HG03196 (cell line): ENCODE results near the gene CENPB.
A peak's percentile ranks its signal among the peaks of the same experiment; 100 is the strongest.

Source experiments
- ATAC-seq: cut with Tn5 transposase; IDR thresholded peaks from one replicate; pipeline ENCODE4 v1.9.1; 2021; ENCODE audit not compliant: unreplicated experiment

The CENPB gene

GRCh38 chr20:3767427-3768341, 18.9 kb downstream of the CENPB start, which contains the start of gene ADISSP:
Gene ADISSP (minus strand): TSS chr20:3767753. CDS start chr20:3760100, 7,653 bp downstream.
- ATAC-seq = peak; percentile 92

- no peak for ATAC-seq
Measured at GRCh38 chr20:3767110-3767426, 19.5 kb downstream of the CENPB start.

DNA sequence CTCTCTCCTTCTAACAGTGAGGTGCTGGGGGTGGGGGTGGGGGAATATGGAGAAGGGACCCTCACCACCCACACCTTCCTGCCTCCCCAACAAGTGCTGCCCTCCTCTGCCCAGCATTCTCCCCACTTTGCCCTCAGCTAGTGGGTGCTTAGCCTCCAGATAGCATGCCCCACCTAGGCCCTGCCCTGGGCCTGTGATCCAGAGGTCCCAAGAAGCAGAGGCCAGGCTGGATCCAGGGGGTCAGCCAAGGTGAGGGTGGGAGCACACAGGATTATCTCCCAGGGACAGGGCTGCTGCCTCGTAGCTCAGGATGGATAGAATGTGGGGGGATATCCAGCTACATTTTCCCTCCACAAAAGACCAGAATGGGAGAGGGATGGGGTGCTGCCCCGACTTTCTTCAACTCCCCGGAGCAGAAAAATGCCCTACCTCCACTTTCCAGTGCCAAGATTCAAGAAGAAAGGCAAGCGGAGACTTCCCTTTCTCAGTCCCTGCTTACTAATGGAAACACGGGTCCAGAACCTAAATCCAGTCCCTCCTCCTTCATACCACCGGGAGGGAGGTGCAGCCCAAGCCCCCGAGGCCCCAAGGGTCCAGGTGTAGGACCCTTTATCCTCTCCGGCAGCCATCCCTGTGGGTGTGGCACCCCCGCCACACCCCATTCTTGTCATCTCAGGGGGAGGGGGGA, 20.0 kb downstream of the CENPB start:
- ATAC-seq = no peak

DNA sequence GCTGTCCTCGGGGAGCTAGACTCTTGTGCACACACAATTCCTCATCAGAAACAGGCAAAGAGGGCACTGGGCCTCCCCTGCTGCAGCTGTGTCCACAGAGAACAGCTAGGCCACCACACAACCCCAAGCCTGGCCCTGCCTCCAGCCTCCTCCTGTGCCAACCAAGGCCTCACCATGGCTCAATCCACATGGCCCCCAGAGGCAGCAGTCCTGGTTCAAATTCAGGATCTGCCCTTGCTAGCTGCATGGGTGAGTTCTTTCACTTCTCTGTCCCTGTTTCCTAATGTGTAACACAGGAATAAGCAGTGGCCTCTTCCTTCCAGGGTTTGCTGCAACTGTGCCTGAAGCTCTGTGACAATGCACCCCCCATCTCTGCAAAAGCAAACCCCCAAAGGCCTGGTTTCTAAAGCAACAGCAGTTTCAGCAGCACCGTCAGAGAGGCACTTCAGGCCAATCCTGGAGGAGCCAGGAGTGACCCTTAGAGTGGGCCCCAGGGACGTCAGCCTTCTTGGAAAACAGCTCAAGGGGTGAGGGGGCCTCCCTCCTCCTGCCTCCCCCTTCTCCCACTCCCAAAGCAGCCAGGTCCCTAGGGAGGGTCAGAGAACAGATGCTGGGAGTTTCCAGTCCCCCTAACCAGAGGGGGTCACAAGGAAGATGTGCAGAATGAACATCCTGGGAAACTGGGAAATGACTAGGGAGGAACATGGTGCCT, 21.2 kb downstream of the CENPB start:
- ATAC-seq = no peak

DNA sequence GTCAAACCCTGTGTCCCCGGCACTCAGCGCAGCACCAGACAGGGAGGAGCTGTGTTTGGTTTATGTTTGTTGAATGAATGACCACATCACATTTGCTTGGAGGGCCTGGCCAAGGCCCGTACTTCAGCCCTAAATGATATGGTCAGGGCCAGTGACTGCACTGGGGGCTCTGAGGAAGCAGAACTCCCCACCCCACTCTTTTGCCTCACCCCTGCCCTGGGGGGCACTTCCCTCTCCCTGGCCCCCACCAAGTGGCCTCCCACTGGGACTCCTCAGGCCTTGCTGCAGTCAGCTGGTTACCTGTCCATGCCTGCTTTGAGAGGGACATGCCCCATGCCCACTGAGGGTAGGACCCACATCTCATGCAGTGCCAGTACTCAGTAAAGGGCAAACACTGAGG, 21.9 kb downstream of the CENPB start:
- ATAC-seq = no peak

- no peak for ATAC-seq
Measured at GRCh38 chr20:3763671-3764601, 22.6 kb downstream of the CENPB start.

DNA sequence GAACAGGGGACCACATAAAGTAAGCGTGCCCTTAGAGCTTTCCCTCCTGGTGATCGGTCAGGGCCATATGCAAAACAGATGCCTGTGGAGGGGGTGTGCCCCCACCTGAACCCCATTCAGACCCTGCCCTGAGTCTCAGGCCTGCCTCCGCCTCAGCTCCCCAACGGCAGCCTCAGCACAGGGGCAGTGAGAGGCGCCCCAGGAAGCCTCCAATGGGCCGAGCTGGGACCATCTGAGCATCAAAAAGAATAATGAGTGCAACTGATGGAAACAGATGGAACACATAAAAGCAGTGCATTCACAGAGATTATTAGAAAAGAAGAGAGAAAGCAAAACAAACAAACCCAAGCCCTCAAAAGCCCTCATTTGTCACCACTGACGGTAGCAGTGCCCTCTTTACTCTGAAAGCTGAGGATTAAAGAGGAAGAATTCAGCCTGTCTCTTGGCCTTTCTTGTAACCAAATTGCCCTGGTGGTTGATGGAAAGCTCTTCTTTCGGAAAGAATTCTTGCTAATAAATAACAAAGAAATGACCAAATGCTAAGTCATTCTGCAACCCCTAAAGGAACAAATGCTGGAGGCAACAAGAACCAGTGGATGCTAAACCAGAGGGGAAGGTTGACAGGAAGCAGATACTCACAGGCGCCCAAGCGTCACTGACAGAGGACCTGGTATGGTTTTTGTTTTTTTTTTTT, 25.7 kb downstream of the CENPB start:
- ATAC-seq = no peak

GRCh38 chr20:3759884-3760283, 26.7 kb downstream of the CENPB start:
- no peak for ATAC-seq

DNA sequence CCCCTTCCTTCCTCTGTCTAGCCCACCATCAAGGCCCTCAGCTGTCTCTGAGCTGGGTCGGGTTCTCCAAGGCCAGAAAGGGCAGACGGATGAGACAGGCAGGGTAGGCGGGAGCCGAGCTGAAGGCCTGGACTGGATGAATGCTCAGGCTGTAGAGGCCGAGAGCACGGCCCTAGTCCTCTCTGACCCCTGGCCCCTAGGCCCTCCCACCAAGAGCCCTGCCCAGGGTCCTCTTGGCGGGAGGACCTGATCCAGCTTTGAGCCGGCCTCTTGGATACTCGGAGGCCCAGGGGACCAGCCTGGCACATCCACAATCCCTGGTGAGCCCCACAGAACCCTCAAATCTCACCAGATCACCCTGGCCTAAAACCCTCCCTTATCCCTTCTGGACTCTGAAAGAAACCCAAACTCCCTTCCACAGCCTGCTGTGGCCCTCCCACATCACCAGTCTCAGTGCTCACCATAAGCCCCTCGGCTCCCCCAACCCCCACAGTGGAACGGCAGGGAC, 27.2 kb downstream of the CENPB start:
- ATAC-seq = no peak

- ATAC-seq = no peak
Measured at GRCh38 chr20:3758566-3758965, 28.0 kb downstream of the CENPB start.

DNA sequence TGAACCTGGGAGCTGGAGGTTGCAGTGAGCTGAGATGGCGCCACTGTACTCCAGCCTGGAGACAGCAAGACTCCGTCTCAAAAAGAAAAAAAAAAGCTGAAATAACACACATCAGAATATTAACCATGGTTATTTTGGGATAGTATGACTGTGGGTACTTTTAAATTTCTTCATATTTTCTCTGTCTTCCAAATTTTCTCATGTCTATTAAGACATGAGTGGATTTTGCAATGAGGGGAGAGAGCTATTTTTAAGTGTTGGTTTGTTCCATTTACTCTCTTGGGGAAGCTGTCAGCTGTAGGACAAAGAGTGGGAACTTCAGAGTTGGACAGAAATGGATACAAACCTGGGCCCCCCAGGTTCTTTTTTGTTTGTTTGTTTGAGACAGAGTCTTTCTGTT, 29.3 kb downstream of the CENPB start:
- no peak for ATAC-seq

GRCh38 chr20:3755814-3756480, 30.6 kb downstream of the CENPB start:
- no peak for ATAC-seq

- ATAC-seq = no peak
Measured at GRCh38 chr20:3755269-3755668, 31.3 kb downstream of the CENPB start.

DNA sequence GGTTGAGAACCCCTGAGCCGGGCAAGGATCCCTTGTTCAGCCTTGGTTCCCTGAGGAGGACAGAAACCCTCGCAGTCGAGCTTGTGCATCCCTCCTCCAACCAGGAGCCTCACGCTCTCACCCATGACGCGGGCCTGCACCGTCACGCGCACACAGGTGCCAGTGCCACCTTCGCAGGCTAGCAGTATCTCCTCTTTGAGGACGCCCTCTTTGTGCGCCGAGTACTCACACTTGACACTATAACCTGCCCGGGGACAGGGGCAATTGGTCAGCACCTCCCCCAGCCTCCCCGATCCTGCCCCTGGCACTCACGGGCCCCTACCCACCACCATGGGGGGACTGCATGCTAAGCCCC, 32.3 kb downstream of the CENPB start:
- no peak for ATAC-seq

GRCh38 chr20:3753501-3754275, 32.9 kb downstream of the CENPB start:
- no peak for ATAC-seq

- no peak for ATAC-seq
Measured at GRCh38 chr20:3753098-3753497, 33.4 kb downstream of the CENPB start.

- no peak for ATAC-seq
Measured at GRCh38 chr20:3752386-3752759, 34.2 kb downstream of the CENPB start.

DNA sequence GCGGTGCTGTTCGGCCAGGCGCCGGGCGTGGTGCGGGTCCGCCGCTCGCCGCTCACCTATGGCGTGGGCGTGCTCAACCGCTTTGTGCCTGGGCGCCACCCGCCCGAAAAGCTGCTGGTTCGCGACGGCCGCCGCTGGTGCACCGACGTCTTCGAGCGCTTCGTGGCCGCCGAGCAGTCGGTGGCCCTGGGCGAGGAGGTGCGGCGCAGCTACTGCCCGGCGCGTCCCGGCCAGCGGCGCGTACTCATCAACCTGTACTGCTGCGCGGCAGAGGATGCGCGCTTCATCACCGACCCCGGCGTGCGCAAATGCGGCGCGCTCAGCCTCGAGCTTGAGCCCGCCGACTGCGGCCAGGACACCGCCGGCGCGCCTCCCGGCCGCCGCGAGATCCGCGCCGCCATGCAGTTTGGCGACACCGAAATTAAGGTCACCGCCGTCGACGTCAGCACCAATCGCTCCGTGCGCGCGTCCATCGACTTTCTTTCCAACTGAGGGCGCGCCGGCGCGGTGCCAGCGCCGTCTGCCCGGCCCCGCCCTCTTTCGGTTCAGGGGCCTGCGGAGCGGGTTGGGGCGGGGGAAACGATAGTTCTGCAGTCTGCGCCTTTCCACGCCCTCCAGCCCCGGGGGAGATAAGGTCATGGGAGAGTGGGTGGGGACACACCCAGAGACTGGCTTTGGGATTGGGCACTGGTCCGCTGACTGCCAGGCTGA, 34.7 kb downstream of the CENPB start:
- no peak for ATAC-seq
